ENCODE measurements around the gene CDH23. TPM values are rescaled to one million over a fixed set of nuclear protein-coding genes. Genes with fewer than 3 reads are reported as not detected.

Gene CDH23
- polyA plus RNA-seq, 1 experiment = 0.01 TPM

DNA sequence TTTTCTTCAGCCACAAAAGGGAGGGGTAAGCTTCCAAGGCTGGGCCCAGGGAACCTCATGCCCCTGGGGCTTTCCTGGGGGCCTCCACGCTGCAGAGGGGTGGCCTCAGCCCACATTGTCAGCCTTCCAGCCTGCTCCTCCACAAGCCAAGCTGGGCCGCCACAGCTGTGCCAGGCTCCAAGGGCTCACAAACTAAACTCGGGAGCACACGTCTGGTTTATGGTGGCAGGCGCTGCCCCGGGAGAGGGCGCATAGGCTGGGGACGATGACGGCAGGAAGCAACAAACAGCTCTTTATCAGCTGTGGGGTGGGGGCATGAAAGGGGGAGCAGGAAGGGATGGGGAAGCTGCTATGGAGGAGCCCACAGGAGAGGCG is 6.3 kb upstream of the CDH23 start:
- Histone ChIP-seq H3K27ac (ENCODE audit: low read depth, low read length) (no peak overlapping the region), H3K27me3 (ENCODE audit: control insufficient read depth, insufficient read depth, low read length) (peaks cover 67% of the 10 kb centered on the region), H3K9me3 (ENCODE audit: control insufficient read depth, insufficient read depth, low read length) (no peaks in the 10 kb centered on the region), H3K4me3 (ENCODE audit: low read depth, low read length) (no peak overlapping the region)
- CTCF ChIA-PET = interaction anchor here (0.9 kb wide), 1 partner anchor 76 kb away, joined by 3 read pairs; no protein-coding TSS in a partner anchor
- POLR2A ChIA-PET = no interaction called here
- no peak for DNase-seq (ENCODE audit: low read depth, low spot score)
- TF ChIP-seq CTCF (IDR thresholded peaks at IDR 0.05; ENCODE audit: low read depth, low read length) = no peak

GRCh38 chr10:71390921-71391690 is 5.6 kb upstream of the CDH23 start:
- Histone ChIP-seq H3K9me3 (ENCODE audit: control insufficient read depth, insufficient read depth, low read length) (no peaks in the 10 kb centered on the region), H3K27me3 (ENCODE audit: control insufficient read depth, insufficient read depth, low read length) (peaks cover 70% of the 10 kb centered on the region), H3K4me3 (ENCODE audit: low read depth, low read length) (no peak overlapping the region), H3K27ac (ENCODE audit: low read depth, low read length) (no peak overlapping the region)
- no peak for TF ChIP-seq CTCF (IDR thresholded peaks at IDR 0.05; ENCODE audit: low read depth, low read length)
- DNase-seq (ENCODE audit: low read depth, low spot score) = no peak
- ChIA-PET CTCF (interaction anchor here (0.9 kb wide), 1 partner anchor 76 kb away, joined by 3 read pairs; no protein-coding TSS in a partner anchor), POLR2A (no interaction called here)

DNA sequence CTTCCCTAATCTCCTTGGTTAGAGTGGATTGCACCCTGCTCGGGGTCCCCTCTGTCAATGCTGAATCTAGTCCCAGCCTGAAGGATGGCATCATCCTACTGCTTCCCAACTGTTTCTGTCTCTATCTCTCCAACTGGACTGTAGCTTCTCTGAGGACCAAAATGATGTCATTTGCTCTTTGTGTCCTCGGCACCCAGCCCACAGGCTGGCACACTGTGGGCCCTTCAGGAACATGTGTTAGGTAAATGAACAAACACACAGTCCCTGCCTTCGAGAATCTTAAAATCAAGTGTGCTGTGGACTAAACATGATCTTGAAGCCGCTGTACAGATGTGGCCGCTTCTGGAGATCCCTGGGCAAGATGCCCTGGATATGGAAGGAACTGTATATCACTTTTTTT is 5.0 kb upstream of the CDH23 start:
- ChIA-PET POLR2A (no interaction called here), CTCF (no interaction called here)
- Histone ChIP-seq H3K4me3 (ENCODE audit: low read depth, low read length) (no peak overlapping the region), H3K9me3 (ENCODE audit: control insufficient read depth, insufficient read depth, low read length) (no peaks in the 10 kb centered on the region), H3K27ac (ENCODE audit: low read depth, low read length) (no peak overlapping the region), H3K27me3 (ENCODE audit: control insufficient read depth, insufficient read depth, low read length) (peaks cover 69% of the 10 kb centered on the region)
- no peak for DNase-seq (ENCODE audit: low read depth, low spot score)
- TF ChIP-seq CTCF (IDR thresholded peaks at IDR 0.05; ENCODE audit: low read depth, low read length) = no peak

- no peak overlapping the region for H3K4me3 ChIP-seq (ENCODE audit: low read depth, low read length)
- POLR2A ChIA-PET = no interaction called here
- peaks cover 69% of the 10 kb centered on the region for H3K27me3 ChIP-seq (ENCODE audit: control insufficient read depth, insufficient read depth, low read length)
- CTCF ChIA-PET = interaction anchor here (0.6 kb wide), 1 partner anchor 181 kb away, joined by 6 read pairs; no protein-coding TSS in a partner anchor
- no peak overlapping the region for H3K27ac ChIP-seq (ENCODE audit: low read depth, low read length)
- no peak for DNase-seq (ENCODE audit: low read depth, low spot score)
- no peak for TF ChIP-seq CTCF (IDR thresholded peaks at IDR 0.05; ENCODE audit: low read depth, low read length)
- no peaks in the 10 kb centered on the region for H3K9me3 ChIP-seq (ENCODE audit: control insufficient read depth, insufficient read depth, low read length)
Measured at GRCh38 chr10:71392292-71392691, 4.4 kb upstream of the CDH23 start.
